ENCODE measurements around the gene IQSEC1.

GRCh38 chr3:13071695-13072094 lies 1.5 kb downstream of the IQSEC1 start:
- TF ChIP-seq CTCF (IDR thresholded peaks at IDR 0.05): no peak
- TF ChIP-seq EZH2 (IDR thresholded peaks at IDR 0.05; ENCODE audit: borderline replicate concordance, insufficient read depth, low read depth, low read length, poor library complexity, severe bottlenecking): no peak
